Measurements from ENCODE around the gene AMPH. TPM values are rescaled to one million over a fixed set of nuclear protein-coding genes. Genes with fewer than 3 reads are reported as not detected.
A peak's percentile ranks its signal among the peaks of the same experiment; 100 is the strongest.

Gene AMPH
- total RNA-seq, 6 donors from 2014 or later, result 0.61 to 25.1 (median 2.5) TPM

- 64 to 65% methylated on average over 12 of the region's 12 CpGs for WGBS, 2 donors
- peak overlapping the region in 2 of 4 donors; percentile 46 to 54 for H3K4me3 ChIP-seq
- peaks cover 0 to 10% (median 5%) of the 10 kb centered on the region in 4 donors for H3K4me1 ChIP-seq
- H3K9me3 ChIP-seq, result peaks cover 0 to 4% (median 1%) of the 10 kb centered on the region in 4 donors
- H3K27me3 ChIP-seq, result peaks cover 0 to 10% (median 8%) of the 10 kb centered on the region in 4 donors
- DNase-seq (no peak), ATAC-seq (ENCODE audit: low FRiP score in 2 of 2) (no peak)
- no peak overlapping the region for H3K27ac ChIP-seq
- H3K36me3 ChIP-seq, result no peaks in the 10 kb centered on the region
- TF ChIP-seq POLR2AphosphoS5 (IDR thresholded peaks at IDR 0.05) (no peak), POLR2A (IDR thresholded peaks at IDR 0.05) (no peak), EP300 (IDR thresholded peaks at IDR 0.05) (no peak), CTCF (IDR thresholded peaks at IDR 0.05) (no peak)
These were observed 1.3 kb downstream of the AMPH start for GRCh38 chr7:38629651-38630510.

GRCh38 chr7:38628630-38629385, 2.4 kb downstream of the AMPH start:
- Histone ChIP-seq H3K4me1 (peaks cover 0 to 10% (median 5%) of the 10 kb centered on the region in 4 donors), H3K9me3 (peaks cover 0 to 5% (median 2%) of the 10 kb centered on the region in 4 donors), H3K27me3 (peaks cover 0 to 10% (median 8%) of the 10 kb centered on the region in 4 donors), H3K27ac (no peak overlapping the region), H3K4me3 (no peak overlapping the region), H3K36me3 (no peaks in the 10 kb centered on the region)
- peak in 1 of 2 donors; percentile 40 for ATAC-seq (ENCODE audit: low FRiP score in 2 of 2)
- DNase-seq, result no peak
- TF ChIP-seq POLR2AphosphoS5 (IDR thresholded peaks at IDR 0.05) (no peak), POLR2A (IDR thresholded peaks at IDR 0.05) (no peak), CTCF (IDR thresholded peaks at IDR 0.05) (no peak), EP300 (IDR thresholded peaks at IDR 0.05) (no peak)
- WGBS, 2 donors, result 66 to 75% methylated on average over 5 of the region's 5 CpGs

- Histone ChIP-seq H3K36me3 (no peaks in the 10 kb centered on the region), H3K4me3 (no peak overlapping the region), H3K4me1 (peaks cover 0 to 5% (median 4%) of the 10 kb centered on the region in 4 donors), H3K9me3 (peaks cover 0 to 5% (median 2%) of the 10 kb centered on the region in 4 donors), H3K27ac (no peak overlapping the region), H3K27me3 (peaks cover 0 to 6% (median 4%) of the 10 kb centered on the region in 4 donors)
- no peak for DNase-seq
- ATAC-seq (ENCODE audit: low FRiP score in 2 of 2), result no peak
- TF ChIP-seq EP300 (IDR thresholded peaks at IDR 0.05), result no peak
- TF ChIP-seq CTCF (IDR thresholded peaks at IDR 0.05), result no peak
- TF ChIP-seq POLR2A (IDR thresholded peaks at IDR 0.05), result no peak
- no peak for TF ChIP-seq POLR2AphosphoS5 (IDR thresholded peaks at IDR 0.05)
These were observed 5.3 kb downstream of the AMPH start for GRCh38 chr7:38625866-38626265.

GRCh38 chr7:38615665-38616064, 15.5 kb downstream of the AMPH start:
- TF ChIP-seq POLR2A (IDR thresholded peaks at IDR 0.05) (no peak), EP300 (IDR thresholded peaks at IDR 0.05) (no peak), CTCF (IDR thresholded peaks at IDR 0.05) (no peak), POLR2AphosphoS5 (IDR thresholded peaks at IDR 0.05) (no peak)
- H3K4me3 ChIP-seq, result no peak overlapping the region
- ATAC-seq (ENCODE audit: low FRiP score in 2 of 2) (no peak), DNase-seq (no peak)
- no peak overlapping the region for H3K27ac ChIP-seq
- no peaks in the 10 kb centered on the region for H3K36me3 ChIP-seq
- no peaks in the 10 kb centered on the region for H3K4me1 ChIP-seq
- H3K9me3 ChIP-seq, result no peaks in the 10 kb centered on the region
- 59 to 60% methylated on average over 2 of the region's 2 CpGs for WGBS, 2 donors
- no peaks in the 10 kb centered on the region for H3K27me3 ChIP-seq

All from upper lobe of left lung (tissue), 6 donors.